HL-60 (cell line): ENCODE results near the gene ARID1B.

ENCODE experiments used
- CTCF ChIP-seq: IDR thresholded peaks from one replicate; pipeline ENCODE4 v1.5.1; 2011; ENCODE audit warnings: low read length, control low read depth, inconsistent platforms; ENCODE audit not compliant: insufficient read depth
- POLR2AphosphoS5 ChIP-seq: IDR thresholded peaks from 2 replicates; pipeline ENCODE4 v1.6.1; 2012; ENCODE audit warnings: low read depth
- TF ChIP-seq, protein P1 (sequence below): IDR thresholded peaks from 2 replicates; pipeline ENCODE4 v1.6.1; 2012; ENCODE audit warnings: low read depth; ENCODE audit not compliant: insufficient replicate concordance

DNA sequence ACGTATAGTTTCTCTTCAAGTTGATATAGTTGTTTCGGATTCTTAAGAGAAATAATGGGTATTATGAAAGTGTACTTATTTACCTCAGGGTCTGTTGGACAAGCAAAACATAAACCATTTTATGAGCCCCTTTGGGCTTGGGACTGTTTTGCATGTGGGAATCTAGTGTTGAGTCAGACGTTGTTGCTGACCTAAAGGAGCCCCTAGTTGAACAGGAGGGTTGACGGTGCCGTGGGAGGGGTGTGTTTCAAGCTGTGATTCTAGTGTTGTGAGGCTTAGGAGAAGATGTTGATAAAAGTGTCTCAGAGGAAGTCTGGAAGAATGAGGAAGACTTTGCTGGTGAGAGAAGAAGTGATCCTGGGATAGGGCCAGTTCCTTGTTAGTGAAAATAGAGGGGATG is 140.0 kb downstream of the ARID1B start:
- TF ChIP-seq CTCF (no peak), POLR2AphosphoS5 (no peak)
- TF ChIP-seq, protein P1, sequence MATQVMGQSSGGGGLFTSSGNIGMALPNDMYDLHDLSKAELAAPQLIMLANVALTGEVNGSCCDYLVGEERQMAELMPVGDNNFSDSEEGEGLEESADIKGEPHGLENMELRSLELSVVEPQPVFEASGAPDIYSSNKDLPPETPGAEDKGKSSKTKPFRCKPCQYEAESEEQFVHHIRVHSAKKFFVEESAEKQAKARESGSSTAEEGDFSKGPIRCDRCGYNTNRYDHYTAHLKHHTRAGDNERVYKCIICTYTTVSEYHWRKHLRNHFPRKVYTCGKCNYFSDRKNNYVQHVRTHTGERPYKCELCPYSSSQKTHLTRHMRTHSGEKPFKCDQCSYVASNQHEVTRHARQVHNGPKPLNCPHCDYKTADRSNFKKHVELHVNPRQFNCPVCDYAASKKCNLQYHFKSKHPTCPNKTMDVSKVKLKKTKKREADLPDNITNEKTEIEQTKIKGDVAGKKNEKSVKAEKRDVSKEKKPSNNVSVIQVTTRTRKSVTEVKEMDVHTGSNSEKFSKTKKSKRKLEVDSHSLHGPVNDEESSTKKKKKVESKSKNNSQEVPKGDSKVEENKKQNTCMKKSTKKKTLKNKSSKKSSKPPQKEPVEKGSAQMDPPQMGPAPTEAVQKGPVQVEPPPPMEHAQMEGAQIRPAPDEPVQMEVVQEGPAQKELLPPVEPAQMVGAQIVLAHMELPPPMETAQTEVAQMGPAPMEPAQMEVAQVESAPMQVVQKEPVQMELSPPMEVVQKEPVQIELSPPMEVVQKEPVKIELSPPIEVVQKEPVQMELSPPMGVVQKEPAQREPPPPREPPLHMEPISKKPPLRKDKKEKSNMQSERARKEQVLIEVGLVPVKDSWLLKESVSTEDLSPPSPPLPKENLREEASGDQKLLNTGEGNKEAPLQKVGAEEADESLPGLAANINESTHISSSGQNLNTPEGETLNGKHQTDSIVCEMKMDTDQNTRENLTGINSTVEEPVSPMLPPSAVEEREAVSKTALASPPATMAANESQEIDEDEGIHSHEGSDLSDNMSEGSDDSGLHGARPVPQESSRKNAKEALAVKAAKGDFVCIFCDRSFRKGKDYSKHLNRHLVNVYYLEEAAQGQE = no peak
